ENCODE data around the gene FGD3.

- TF ChIP-seq CTCF (IDR thresholded peaks at IDR 0.05): no peak
- TF ChIP-seq POLR2AphosphoS5 (IDR thresholded peaks at IDR 0.05): no peak
These were observed 107.7 kb downstream of the FGD3 start for GRCh38 chr9:93054758-93055704.
